HG02610 (cell line): Measurements from ENCODE around the gene CLCC1.
"Not testable (repeated sequence)": the region's sequence is repeated elsewhere in the genome, so short reads cannot be mapped to it uniquely, and the experiment has no call there.

Experiments
- ATAC-seq: cut with Tn5 transposase; IDR thresholded peaks from one replicate; pipeline ENCODE4 v1.9.1; 2021; ENCODE audit warnings: mild to moderate bottlenecking, moderate library complexity; ENCODE audit not compliant: unreplicated experiment

CLCC1 gene

GRCh38 chr1:108963052-108963686 lies at the start of gene CLCC1:
TSS of gene CLCC1 (minus strand) at chr1:108963484. CDS start at chr1:108950437, 13,047 bp downstream.
- peak; percentile 96 for ATAC-seq

GRCh38 chr1:109011335-109011734 lies 48.1 kb upstream of the CLCC1 start:
- no peak for ATAC-seq

- ATAC-seq = peak; percentile 57
Observed at GRCh38 chr1:108996622-108997021, 33.3 kb upstream of the CLCC1 start.

DNA sequence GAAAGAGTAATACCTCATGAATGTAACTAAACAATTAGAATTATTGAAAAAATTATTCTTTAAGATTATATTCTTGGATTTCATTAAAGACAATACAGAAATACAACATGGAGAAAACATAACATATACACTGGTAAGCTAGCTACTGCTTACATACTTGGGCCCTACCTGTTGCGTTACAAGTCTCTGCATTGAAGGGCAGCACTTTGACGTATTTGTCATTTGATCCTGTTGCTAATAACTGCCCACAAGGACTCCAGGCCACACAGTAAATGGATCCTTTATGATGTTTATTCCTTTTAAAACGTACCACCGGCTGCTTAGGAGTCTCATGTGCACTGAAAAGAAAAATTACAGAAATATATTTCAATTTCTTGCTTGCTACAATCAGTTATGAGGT lies 19.8 kb upstream of the CLCC1 start:
- ATAC-seq = no peak

DNA sequence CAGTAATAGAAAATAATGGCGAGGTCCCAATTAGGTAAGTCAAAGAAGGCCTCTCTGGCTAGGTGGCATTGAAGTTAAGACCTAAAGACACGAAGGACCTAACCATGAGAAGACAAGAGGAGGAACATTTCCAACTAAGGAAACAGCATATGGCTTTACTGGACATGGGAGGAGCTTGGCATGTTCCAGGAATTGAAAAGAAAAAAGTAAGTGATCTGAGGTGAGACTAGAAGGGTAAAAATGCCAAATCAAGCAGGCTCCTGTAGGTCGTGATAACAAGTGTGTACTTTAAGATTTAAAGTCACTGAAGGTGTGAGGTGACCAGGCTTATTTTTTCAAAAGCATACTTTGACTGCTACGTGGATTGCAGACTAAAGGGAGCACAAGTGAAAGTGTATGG lies 13.4 kb upstream of the CLCC1 start:
- ATAC-seq = no peak

DNA sequence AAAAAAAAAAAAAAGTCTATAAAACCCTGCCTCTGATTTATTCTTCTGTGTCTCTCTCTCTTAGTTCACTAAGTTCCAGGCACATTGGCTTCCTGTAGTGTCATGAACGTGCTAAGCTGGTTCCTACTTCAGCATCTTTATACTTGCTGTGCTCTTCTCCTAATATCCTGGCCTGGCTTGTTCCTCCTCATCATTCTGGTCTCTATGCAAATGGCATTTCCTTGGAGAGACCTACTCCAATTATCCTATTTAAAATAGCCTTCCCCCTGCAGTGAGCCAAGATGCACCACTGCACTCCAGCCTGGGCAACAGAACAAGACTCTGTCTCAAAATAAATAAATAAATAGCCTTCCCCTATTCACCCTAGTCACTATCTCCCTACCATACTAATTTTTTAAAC lies 9.7 kb upstream of the CLCC1 start:
- ATAC-seq = no peak

- ATAC-seq = no peak
Observed at GRCh38 chr1:108969346-108969745, 6.1 kb upstream of the CLCC1 start.

DNA sequence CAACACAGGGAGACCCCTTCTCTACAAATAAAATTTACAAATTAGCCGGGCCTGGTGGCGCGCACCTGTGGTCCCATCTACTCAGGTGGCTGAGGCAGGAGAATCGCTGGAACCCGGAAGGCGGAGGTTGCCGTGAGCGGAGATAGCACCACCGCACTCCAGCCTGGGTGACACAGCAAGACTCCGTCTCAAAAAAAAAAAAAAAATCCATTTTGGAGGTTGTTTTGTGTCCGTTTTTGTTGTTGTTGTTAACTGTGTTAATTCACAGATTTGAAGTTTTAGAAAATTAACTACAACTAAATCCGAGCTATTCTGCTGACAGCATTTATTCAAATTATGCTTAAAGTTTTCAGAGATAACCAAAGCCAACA lies 618 bp downstream of the CLCC1 start:
- no peak for ATAC-seq

DNA sequence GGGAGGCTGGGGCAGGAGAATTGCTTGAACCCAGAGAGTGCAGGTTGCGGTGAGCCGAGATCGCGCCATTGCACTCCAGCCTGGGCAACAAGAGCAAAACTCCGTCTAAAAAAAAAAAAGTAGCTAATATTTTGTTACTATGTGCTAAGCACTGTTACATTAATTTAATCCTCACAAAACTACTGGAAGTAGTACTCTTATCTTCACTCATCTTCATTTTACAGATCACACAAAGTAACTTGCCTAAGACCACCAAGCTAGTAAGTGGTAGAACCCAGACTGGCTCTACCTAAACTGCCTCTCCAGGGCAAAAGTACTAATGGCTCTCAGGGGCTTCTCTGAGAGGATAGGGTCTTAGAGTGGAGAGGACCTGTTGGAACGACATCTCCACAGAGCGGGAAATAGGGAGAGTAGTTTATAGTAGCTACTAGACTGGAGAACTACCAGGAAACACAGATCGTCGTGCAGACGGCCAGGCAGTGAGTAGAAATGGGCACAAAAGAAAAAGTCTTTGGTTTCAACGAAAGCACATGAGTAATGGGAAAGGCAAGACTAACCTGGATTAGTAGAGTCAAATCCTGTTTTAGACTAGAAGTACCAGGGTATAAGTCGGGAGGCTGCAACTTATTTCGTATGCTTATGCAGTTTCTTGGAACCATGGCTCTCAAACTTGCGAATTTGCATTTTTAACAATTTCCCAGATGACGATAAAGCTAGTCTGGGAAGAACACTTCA lies 1.4 kb downstream of the CLCC1 start:
- no peak for ATAC-seq

DNA sequence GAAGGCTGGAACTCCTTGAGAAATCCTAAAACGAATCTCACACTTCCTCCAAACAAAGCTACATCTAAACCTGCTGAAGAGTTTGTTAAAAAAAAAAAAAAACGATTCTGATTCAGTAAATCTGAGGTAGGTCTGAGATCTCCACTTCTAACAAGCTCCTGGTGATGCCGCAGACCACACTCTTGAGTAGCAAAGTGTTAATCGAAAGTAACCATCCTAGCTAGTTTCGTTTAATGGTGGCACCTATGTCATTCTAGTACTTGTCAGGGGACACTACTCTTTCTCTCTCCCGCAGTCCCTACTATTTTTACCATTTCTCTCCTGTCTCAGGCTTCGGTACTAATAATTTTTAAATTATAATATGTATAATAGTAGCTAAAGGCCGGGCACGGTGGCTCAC lies 2.1 kb downstream of the CLCC1 start:
- no peak for ATAC-seq

GRCh38 chr1:108960719-108961118 lies 2.6 kb downstream of the CLCC1 start:
- ATAC-seq = no peak

GRCh38 chr1:108957888-108958287 lies 5.4 kb downstream of the CLCC1 start:
- no peak for ATAC-seq

- no peak for ATAC-seq
Observed at GRCh38 chr1:108955881-108956280, 7.4 kb downstream of the CLCC1 start.

DNA sequence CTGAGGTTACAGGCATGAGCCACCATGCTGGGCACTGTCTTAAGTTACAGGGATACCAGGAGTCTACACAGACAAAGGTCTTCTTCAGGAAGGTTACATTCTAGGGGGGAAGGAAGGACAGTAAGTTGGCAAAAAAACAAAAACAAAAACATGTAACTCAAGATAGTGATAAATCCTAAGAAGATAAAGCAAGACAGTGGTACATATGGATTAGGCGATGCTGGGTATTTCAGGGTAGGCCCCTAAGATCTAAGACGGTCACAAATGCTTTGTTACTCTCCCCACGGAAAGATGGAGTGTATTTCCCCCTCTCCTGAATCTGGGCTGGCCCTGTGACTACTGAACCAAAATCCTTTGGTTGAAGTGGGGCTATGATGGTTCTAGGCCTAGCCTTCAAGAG lies 8.2 kb downstream of the CLCC1 start:
- no peak for ATAC-seq

DNA sequence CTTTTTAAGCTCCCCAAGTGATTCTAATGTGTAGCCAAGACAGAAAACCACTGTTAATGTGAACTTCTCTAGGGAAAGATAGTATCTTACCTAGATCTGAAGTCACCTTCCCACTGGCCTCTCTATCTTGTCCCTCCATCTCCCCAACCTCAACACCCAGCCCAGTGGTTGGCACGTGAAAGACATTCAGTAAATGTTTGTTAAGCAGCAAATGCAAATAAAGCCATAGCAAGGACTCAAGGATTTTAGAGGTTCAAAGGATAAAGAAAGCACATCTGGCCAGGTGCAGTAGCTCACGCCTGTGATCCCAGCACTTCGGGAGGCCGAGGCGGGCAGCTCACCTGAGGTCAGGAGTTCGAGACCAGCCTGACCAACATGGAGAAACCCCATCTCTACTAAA lies 9.8 kb downstream of the CLCC1 start:
- ATAC-seq = no peak

DNA sequence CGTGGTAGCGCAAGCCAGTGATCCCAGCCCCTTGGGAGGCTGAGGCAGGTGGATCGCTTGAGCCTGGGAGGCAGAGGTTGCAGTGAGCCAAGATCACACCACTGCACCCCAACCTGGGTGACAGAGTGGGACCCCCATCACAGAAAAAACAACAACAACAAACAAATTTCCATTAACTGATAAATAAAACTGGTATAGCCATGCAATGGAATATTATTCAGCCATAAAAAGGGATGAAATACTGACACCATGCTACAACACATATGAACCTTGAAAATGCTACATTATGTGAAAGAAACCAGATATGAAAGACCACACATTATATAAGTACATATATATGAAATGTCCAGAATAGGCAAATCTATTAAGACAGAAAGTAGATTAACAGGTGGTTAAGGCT lies 12.0 kb downstream of the CLCC1 start:
- ATAC-seq = no peak

- no peak for ATAC-seq
Observed at GRCh38 chr1:108949044-108949443, 14.2 kb downstream of the CLCC1 start.

DNA sequence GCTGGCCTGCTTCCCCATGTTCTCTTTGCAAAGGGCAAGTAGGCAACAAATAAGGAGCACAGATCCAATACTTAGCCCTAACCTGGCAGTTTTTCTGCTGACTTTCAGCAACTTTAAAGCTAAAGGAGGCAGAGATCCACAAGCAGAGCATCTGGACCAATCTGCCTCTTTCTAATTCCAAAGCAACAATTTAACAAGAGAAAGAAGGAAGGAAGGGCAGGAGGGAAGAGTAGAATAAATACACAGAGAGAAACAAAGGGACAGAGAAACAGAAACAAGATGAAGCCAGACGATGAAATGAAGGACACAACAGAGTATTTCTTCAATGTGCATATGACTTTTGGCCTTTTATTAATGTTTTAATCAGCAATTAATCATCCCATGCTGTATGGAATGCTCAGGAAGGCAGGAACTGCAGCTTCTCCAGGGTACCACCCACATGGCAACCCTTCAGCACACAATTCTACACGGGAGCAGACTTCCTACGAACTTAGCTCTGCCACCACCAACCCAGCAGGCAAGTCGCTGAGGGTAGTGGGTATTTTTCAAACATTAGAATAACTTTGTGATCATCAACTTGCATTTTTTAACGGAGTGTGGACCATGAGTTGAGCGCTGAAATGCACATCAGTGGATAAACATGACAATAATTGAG lies 15.3 kb downstream of the CLCC1 start:
- no peak for ATAC-seq

- no peak for ATAC-seq
Observed at GRCh38 chr1:108936170-108936569, 27.1 kb downstream of the CLCC1 start.

DNA sequence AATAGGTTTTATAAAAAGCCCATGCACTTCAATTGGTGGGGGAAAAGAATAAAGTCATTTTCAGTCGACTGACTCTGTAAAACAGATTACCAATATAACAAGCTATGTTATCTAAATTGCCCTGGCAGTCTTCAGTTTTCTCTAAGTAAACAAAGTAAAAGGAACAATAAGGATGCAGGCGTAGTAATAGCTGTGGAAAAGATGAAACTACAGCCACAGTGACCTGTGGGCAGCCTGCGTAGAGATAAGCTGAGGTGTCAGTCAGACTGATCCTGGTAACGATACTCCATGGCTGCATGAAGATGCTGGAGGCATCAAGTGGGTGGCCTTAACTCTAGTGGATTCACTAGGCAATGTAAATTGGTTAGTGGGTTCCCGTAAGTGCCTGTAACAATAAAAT lies 29.3 kb downstream of the CLCC1 start:
- ATAC-seq = no peak

GRCh38 chr1:108927565-108927964 lies 35.7 kb downstream of the CLCC1 start:
- ATAC-seq = not testable (repeated sequence)

DNA sequence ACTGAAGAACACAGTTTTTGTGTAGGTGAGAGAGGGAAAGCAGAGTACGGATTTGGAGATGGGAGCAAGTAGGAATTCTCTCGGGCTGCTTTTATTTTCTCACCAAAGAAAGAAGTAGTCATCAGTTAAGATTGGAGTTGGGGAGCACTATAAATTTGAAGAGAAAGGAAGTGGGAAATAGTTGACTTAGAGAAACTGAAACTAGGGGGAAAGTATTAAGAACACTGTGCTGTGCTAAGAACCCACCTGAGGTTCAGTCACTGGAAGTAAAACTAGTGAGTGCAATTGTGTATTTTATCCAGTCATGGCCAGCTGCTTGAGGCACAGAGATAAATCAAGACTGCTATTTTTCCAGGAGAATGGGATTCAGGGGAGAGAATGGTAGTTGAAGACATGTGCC lies 37.4 kb downstream of the CLCC1 start:
- ATAC-seq = no peak
